AG09309 (cell line): ENCODE data around the gene PHKB.

Experiments
- DNase-seq: peaks from one replicate; pipeline ENCODE4 v3.0.0-alpha.2; 2010; ENCODE audit warnings: low read depth
- H3K4me3 ChIP-seq: 2 replicates; pipeline ENCODE4 v1.5.1; 2011; ENCODE audit warnings: mild to moderate bottlenecking, low read depth, low read length, moderate library complexity; ENCODE audit not compliant: control insufficient read depth
- CTCF ChIP-seq: IDR thresholded peaks from 2 replicates; pipeline ENCODE4 v1.5.1; 2011; ENCODE audit warnings: mild to moderate bottlenecking, low read depth, low read length, inconsistent platforms; ENCODE audit not compliant: insufficient read depth, control insufficient read depth; ENCODE audit errors: missing control alignments

The PHKB gene

GRCh38 chr16:47480410-47480809 is 19.3 kb downstream of the PHKB start:
- H3K4me3 ChIP-seq = no peak overlapping the region
- no peak for TF ChIP-seq CTCF
- no peak for DNase-seq

GRCh38 chr16:47481698-47482374 is 20.7 kb downstream of the PHKB start:
- TF ChIP-seq CTCF = no peak
- no peak overlapping the region for H3K4me3 ChIP-seq
- no peak for DNase-seq

- no peak overlapping the region for H3K4me3 ChIP-seq
- TF ChIP-seq CTCF = no peak
- DNase-seq = no peak
Measured at GRCh38 chr16:47483616-47484015, 22.5 kb downstream of the PHKB start.

DNA sequence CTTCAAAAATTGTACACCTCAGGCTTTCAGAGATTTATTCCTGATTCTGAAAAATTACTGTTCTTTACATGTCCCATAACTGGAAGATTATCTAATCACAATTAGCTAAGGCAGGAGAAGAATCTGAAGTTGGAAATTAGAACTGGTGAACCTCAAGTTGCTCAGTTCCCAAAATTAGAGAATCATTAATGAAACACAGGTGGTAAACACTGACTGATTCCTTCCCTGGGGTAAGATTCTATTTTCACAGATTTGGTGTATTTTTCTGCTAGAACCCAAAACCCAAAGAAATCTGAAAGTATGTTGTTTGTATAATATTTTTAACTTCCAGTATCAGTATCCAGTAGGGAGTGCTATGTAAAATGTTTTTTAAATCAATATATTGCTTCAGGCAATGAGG is 25.7 kb downstream of the PHKB start:
- no peak overlapping the region for H3K4me3 ChIP-seq
- no peak for TF ChIP-seq CTCF
- no peak for DNase-seq

GRCh38 chr16:47488051-47488450 is 26.9 kb downstream of the PHKB start:
- DNase-seq = no peak
- no peak for TF ChIP-seq CTCF
- H3K4me3 ChIP-seq = no peak overlapping the region

DNA sequence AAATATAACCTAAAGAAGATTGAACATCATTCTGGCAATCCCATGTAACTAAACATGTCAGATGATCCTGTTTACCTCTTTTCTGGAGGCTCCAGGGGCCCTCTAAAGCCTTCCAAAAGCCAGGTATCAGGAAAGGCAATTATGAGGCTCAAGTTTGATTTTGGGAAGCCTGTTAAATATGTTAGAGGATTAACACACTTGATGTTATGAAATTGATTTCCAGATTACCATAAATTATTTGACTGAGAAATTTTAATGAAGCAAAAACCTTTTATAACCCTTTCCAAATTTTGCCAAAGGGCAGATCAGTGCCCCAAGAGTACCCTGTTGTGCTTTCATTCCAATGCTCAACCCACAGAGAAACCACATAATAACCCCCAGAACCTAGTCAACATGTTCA is 29.3 kb downstream of the PHKB start:
- DNase-seq = no peak
- H3K4me3 ChIP-seq = no peak overlapping the region
- TF ChIP-seq CTCF = no peak

DNA sequence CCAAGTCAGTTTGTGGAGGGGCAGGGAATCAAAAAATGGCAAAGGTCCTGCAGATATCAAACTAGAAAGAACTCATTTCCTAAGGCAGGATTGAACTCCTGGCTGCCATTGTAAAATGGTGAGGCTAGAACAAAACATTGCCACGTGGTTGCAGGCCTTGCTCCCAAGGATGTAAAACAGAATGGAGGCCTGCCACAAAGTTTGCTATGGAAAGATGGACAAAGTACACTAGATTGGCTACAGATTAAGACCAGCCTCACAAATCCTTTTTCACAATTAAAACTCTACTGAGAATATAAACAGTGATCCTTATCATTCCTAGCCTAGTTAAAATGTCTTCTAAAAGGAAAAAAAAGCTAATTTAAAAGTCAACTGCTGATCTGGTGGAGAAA is 30.9 kb downstream of the PHKB start:
- no peak overlapping the region for H3K4me3 ChIP-seq
- DNase-seq = no peak
- TF ChIP-seq CTCF = no peak
